ENCODE measurements around the gene GALK1. TPM values are rescaled to one million over a fixed set of nuclear protein-coding genes. Genes with fewer than 3 reads are reported as not detected.

GALK1 gene
- total and polyA plus RNA-seq, 9 of the 15 experiments (the other 6 are each of a cell fraction or from before 2014, with no cell fraction given) = 0.45 to 51.6 (median 17.4) TPM

- TF ChIP-seq CBX8 (IDR thresholded peaks at IDR 0.05; ENCODE audit: borderline replicate concordance, extremely low read depth, low read depth, low read length, poor library complexity, severe bottlenecking) (no peak), EHMT2 (IDR thresholded peaks at IDR 0.05) (no peak), ZNF253 (CRISPR knock-in tag; conservative IDR thresholded peaks at IDR 0.05) (no peak), POLR2B (IDR thresholded peaks at IDR 0.05; ENCODE audit: low read depth, partially characterized antibody) (no peak), ZNF551 (CRISPR knock-in tag; IDR thresholded peaks at IDR 0.05) (no peak), ZNF239 (CRISPR knock-in tag; IDR thresholded peaks at IDR 0.05) (peak; percentile 75), MECOM (CRISPR knock-in tag; IDR thresholded peaks at IDR 0.05) (no peak), CGGBP1 (CRISPR knock-in tag; IDR thresholded peaks at IDR 0.05) (no peak), FOXJ3 (CRISPR knock-in tag; IDR thresholded peaks at IDR 0.05) (no peak), ZNF23 (CRISPR knock-in tag; IDR thresholded peaks at IDR 0.05) (no peak), HOMEZ (CRISPR knock-in tag; IDR thresholded peaks at IDR 0.05) (no peak), MLX (CRISPR knock-in tag; conservative IDR thresholded peaks at IDR 0.05) (0 out of 4 replicates have a peak, but pooled peaks of 1 of the 2 experiments have one; percentile 17), EWSR1 (IDR thresholded peaks at IDR 0.05; ENCODE audit: borderline replicate concordance, low read depth, partially characterized antibody) (no peak), SREBF1 (IDR thresholded peaks at IDR 0.05; ENCODE audit: borderline replicate concordance, low read depth, low read length) (peak; percentile 72; the same call in 1 of the 2 replicates), SREBF2 (CRISPR knock-in tag; IDR thresholded peaks at IDR 0.05) (no peak), ZNF282 (CRISPR knock-in tag; IDR thresholded peaks at IDR 0.05) (no peak), ZZZ3 (IDR thresholded peaks at IDR 0.05) (no peak), CEBPB (tag; IDR thresholded peaks at IDR 0.05) (no peak), POLR2G (IDR thresholded peaks at IDR 0.05; ENCODE audit: low read depth, low read length) (no peak), ILK (tag; IDR thresholded peaks at IDR 0.05; ENCODE audit: borderline replicate concordance, low read depth) (no peak), KAT7 (CRISPR knock-in tag; IDR thresholded peaks at IDR 0.05; ENCODE audit: borderline replicate concordance) (no peak), PCBP2 (IDR thresholded peaks at IDR 0.05; ENCODE audit: low read depth, low read length, poor library complexity, severe bottlenecking) (no peak), BCLAF1 (IDR thresholded peaks at IDR 0.05; ENCODE audit: borderline replicate concordance in 1 of 2, control insufficient read depth in 1 of 2, low read depth in 2 of 2, low read length in 1 of 2) (0 out of 4 replicates have a peak, but pooled peaks of 1 of the 2 experiments have one; percentile 19)
Observed at GRCh38 chr17:75784473-75785015, 19.6 kb upstream of the GALK1 start, which contains the start of gene UNK (continued).

All from K562 (cell line).